ENCODE data around the gene POC5.

- TF ChIP-seq YY1 (IDR thresholded peaks at IDR 0.05; ENCODE audit: insufficient read depth, insufficient read length) (no peak), ZNF274 (IDR thresholded peaks at IDR 0.05; ENCODE audit: low read depth, low read length) (no peak)
These were observed 4.3 kb upstream of the POC5 start for GRCh38 chr5:75721573-75721972.
